Astrocyte (in vitro differentiated cells and primary cell): Measurements from ENCODE around the gene HHIP. TPM values are rescaled to one million over a fixed set of nuclear protein-coding genes. Genes with fewer than 3 reads are reported as not detected.
A peak's percentile ranks its signal among the peaks of the same experiment; 100 is the strongest.

Experiments used
- DNase-seq: peaks from one replicate; pipeline ENCODE4 v3.0.0-alpha.2; 2010; ENCODE audit warnings: low read depth
- FAIRE-seq: peaks from 2 replicates; lab custom pipeline; 2011; peaks lifted over from hg19 to GRCh38; lab: Jason Lieb, UNC
- H2AFZ ChIP-seq: 2 replicates; pipeline ENCODE4 v1.6.0; 2012; ENCODE audit warnings: low read depth, low read length, inconsistent platforms
- H3K27ac ChIP-seq: 2 replicates; pipeline ENCODE4 v1.5.1; 2011; ENCODE audit warnings: low read depth, low read length, inconsistent platforms
- H3K27me3 ChIP-seq: 2 replicates; pipeline ENCODE4 v1.6.0; 2011; ENCODE audit warnings: low read length, inconsistent platforms; ENCODE audit not compliant: insufficient read depth
- H3K36me3 ChIP-seq: 2 replicates; pipeline ENCODE4 v1.5.1; 2011; ENCODE audit warnings: low read length, inconsistent platforms; ENCODE audit not compliant: insufficient read depth
- H3K4me1 ChIP-seq: 2 replicates; pipeline ENCODE4 v1.5.1; 2011; ENCODE audit warnings: low read length, inconsistent platforms; ENCODE audit not compliant: insufficient read depth
- H3K4me2 ChIP-seq: 2 replicates; pipeline ENCODE4 v1.6.0; 2012; ENCODE audit warnings: low read length, inconsistent platforms
- H3K4me3 ChIP-seq: 2 replicates; pipeline ENCODE4 v1.5.1; 2011; ENCODE audit warnings: low read depth, mild to moderate bottlenecking, low read length, inconsistent platforms; ENCODE audit not compliant: insufficient read depth
- H3K79me2 ChIP-seq: 2 replicates; pipeline ENCODE4 v1.6.0; 2012; ENCODE audit warnings: mild to moderate bottlenecking, low read length, inconsistent platforms; ENCODE audit not compliant: insufficient read depth
- H3K9ac ChIP-seq: 2 replicates; pipeline ENCODE4 v1.6.0; 2012; ENCODE audit warnings: mild to moderate bottlenecking, low read length, inconsistent platforms
- H3K9me3 ChIP-seq: 2 replicates; pipeline ENCODE4 v1.5.1; 2012; ENCODE audit warnings: low read depth, mild to moderate bottlenecking, low read length, inconsistent platforms; ENCODE audit not compliant: insufficient read depth
- H4K20me1 ChIP-seq: 2 replicates; pipeline ENCODE4 v1.6.0; 2012; ENCODE audit warnings: low read length, inconsistent platforms; ENCODE audit not compliant: insufficient read depth
- H3K27ac Mint-ChIP-seq: one replicate; pipeline ENCODE4 v1.8.0; 2021; ENCODE audit warnings: mild to moderate bottlenecking, mixed read lengths; ENCODE audit not compliant: unreplicated experiment
- H3K27me3 Mint-ChIP-seq: one replicate; pipeline ENCODE4 v1.8.0; 2021; ENCODE audit warnings: low read depth, mixed read lengths; ENCODE audit not compliant: unreplicated experiment
- H3K36me3 Mint-ChIP-seq: one replicate; pipeline ENCODE4 v1.8.0; 2021; ENCODE audit warnings: low read depth, mixed read lengths; ENCODE audit not compliant: unreplicated experiment
- H3K4me1 Mint-ChIP-seq: one replicate; pipeline ENCODE4 v1.8.0; 2021; ENCODE audit warnings: low read depth, mixed read lengths; ENCODE audit not compliant: unreplicated experiment
- H3K4me3 Mint-ChIP-seq: one replicate; pipeline ENCODE4 v1.8.0; 2021; ENCODE audit warnings: mild to moderate bottlenecking, moderate library complexity, mixed read lengths; ENCODE audit not compliant: unreplicated experiment
- H3K9me3 Mint-ChIP-seq: one replicate; pipeline ENCODE4 v1.8.0; 2021; ENCODE audit warnings: mild to moderate bottlenecking, mixed read lengths; ENCODE audit not compliant: unreplicated experiment
- EZH2 ChIP-seq: IDR thresholded peaks from 2 replicates; pipeline ENCODE4 v1.6.1; 2012; ENCODE audit warnings: mild to moderate bottlenecking, low read length, inconsistent platforms; ENCODE audit not compliant: insufficient read depth
- total RNA-seq: library from RNA; stranded (reverse); gene quantifications from 2 replicates; pipeline ENCODE4 v1.2.1, GENCODE V29; 2021
- TF ChIP-seq, protein P1 (sequence below): IDR thresholded peaks from 2 replicates; pipeline ENCODE4 v1.5.1; 2011; ENCODE audit warnings: low read depth, mild to moderate bottlenecking, inconsistent platforms, low read length, moderate library complexity; ENCODE audit not compliant: insufficient read depth

The HHIP gene
- total RNA-seq, 1 donor from 2014 or later = 4.0 TPM

DNA sequence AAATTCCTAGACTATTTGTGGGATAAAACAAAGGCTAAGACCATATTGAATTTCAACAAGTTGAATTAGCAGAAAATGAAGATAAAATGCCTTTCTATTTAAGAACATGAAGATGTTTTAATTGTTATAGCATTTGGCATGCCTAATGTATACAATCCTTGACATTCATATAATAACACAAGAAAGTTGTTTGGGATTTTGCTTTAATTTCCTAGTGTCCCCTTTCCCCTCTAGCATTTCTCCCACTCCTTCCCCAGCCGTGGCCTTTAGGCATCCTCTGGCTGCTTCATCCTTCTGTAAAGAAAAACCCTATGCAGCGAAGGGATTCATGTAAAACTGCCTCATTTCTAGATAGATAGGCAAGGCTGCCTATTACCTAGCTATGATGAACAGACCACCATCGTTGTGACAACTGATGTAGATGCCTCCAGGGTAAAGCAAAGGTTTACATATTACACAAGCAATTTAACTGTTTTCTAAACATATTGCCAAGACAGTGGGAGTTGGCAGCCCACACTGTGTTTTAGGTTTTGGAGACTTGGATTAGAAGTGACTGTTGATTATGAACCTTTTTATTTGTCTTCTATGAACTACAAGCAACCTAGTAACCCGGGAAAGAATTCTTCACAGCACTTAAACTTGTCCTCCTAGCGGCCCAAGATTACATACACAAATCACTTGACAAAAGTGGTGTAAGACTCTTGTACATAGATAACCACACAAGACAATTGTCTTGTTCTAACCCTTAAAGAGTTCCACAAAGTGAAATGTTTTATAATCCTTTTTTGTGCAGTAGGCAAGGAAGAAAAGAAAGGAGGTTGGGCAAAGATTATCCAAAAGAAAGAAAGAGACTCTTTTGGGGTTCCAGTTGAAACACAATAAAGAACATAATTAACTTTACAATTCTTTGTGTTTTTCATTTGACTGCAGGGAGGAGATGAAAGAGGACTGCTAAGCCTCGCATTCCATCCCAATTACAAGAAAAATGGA lies 59.9 kb downstream of the HHIP start:
- Mint-ChIP-seq H3K4me3 (no peak overlapping the region), H3K27ac (no peak overlapping the region), H3K36me3 (no peaks in the 10 kb centered on the region), H3K9me3 (no peaks in the 10 kb centered on the region), H3K4me1 (peaks cover 43% of the 10 kb centered on the region), H3K27me3 (no peaks in the 10 kb centered on the region)
- TF ChIP-seq EZH2 = no peak
- TF ChIP-seq, protein P1, sequence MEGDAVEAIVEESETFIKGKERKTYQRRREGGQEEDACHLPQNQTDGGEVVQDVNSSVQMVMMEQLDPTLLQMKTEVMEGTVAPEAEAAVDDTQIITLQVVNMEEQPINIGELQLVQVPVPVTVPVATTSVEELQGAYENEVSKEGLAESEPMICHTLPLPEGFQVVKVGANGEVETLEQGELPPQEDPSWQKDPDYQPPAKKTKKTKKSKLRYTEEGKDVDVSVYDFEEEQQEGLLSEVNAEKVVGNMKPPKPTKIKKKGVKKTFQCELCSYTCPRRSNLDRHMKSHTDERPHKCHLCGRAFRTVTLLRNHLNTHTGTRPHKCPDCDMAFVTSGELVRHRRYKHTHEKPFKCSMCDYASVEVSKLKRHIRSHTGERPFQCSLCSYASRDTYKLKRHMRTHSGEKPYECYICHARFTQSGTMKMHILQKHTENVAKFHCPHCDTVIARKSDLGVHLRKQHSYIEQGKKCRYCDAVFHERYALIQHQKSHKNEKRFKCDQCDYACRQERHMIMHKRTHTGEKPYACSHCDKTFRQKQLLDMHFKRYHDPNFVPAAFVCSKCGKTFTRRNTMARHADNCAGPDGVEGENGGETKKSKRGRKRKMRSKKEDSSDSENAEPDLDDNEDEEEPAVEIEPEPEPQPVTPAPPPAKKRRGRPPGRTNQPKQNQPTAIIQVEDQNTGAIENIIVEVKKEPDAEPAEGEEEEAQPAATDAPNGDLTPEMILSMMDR = no peak
- no peaks in the 10 kb centered on the region for H3K9me3 ChIP-seq
- no peak overlapping the region for H3K4me3 ChIP-seq
- no peaks in the 10 kb centered on the region for H3K79me2 ChIP-seq
- H4K20me1 ChIP-seq = no peaks in the 10 kb centered on the region
- FAIRE-seq (no peak), DNase-seq (no peak)
- peaks cover 13% of the 10 kb centered on the region for H3K36me3 ChIP-seq
- no peak overlapping the region for H3K9ac ChIP-seq
- H3K4me2 ChIP-seq = no peak overlapping the region
- no peak overlapping the region for H2AFZ ChIP-seq
- no peaks in the 10 kb centered on the region for H3K27me3 ChIP-seq
- H3K27ac ChIP-seq = no peak overlapping the region
- H3K4me1 ChIP-seq = peaks cover 35% of the 10 kb centered on the region

DNA sequence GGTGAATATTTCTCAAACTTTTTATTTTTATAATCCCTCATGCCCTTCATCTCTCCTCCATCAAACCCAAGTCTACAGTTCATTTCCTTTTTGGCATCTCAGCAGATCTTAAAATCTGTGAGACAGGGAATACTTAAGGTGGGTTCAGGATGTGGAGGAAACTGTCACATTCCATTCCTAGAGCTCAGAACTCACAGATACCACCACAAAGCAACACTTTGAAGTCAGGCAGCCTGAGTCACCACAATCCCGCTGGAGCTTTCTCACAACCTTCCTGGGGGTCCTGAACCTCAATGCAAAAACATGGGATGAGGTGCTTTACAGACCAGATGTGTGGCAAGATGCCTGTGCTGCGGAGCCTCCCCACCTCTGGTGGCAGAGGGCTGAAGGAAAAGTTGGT lies 63.2 kb downstream of the HHIP start:
- no peaks in the 10 kb centered on the region for H3K9me3 ChIP-seq
- no peak overlapping the region for H3K4me3 ChIP-seq
- Mint-ChIP-seq H3K27ac (peak overlapping the region; percentile 80), H3K4me3 (no peak overlapping the region), H3K27me3 (no peaks in the 10 kb centered on the region), H3K4me1 (peaks cover 35% of the 10 kb centered on the region), H3K36me3 (no peaks in the 10 kb centered on the region), H3K9me3 (no peaks in the 10 kb centered on the region)
- no peaks in the 10 kb centered on the region for H4K20me1 ChIP-seq
- H3K79me2 ChIP-seq = no peaks in the 10 kb centered on the region
- peaks cover 22% of the 10 kb centered on the region for H3K36me3 ChIP-seq
- TF ChIP-seq, protein P1 = no peak
- TF ChIP-seq EZH2 = no peak
- peak overlapping the region; percentile 63 for H3K4me2 ChIP-seq
- H2AFZ ChIP-seq = no peak overlapping the region
- peak overlapping the region; percentile 73 for H3K9ac ChIP-seq
- H3K27me3 ChIP-seq = no peaks in the 10 kb centered on the region
- H3K27ac ChIP-seq = peak overlapping the region; percentile 93
- peak; percentile 96 for FAIRE-seq
- H3K4me1 ChIP-seq = peaks cover 38% of the 10 kb centered on the region
- peak; percentile 97 for DNase-seq
